ENCODE data around the gene SLC9A2. TPM values are rescaled to one million over a fixed set of nuclear protein-coding genes. Genes with fewer than 3 reads are reported as not detected.

Gene SLC9A2
- total and polyA plus RNA-seq, 5 donors = 0.02 to 0.12 TPM; not detected in 3

- ATAC-seq (no peak), DNase-seq (no peak)
- H3K9me3 ChIP-seq (ENCODE audit: control insufficient read depth, low read length) = no peaks in the 10 kb centered on the region
- no peaks in the 10 kb centered on the region for H3K4me1 ChIP-seq (ENCODE audit: control insufficient read depth, insufficient read depth, low read length)
- intact Hi-C loops (cut with DNase I) = no loop called here
- no peak overlapping the region for H3K4me3 ChIP-seq (ENCODE audit: low read length)
- H3K27ac ChIP-seq (ENCODE audit: low read length) = no peak overlapping the region
- 57% methylated on average over 3 of the region's 3 CpGs for WGBS
- H3K27me3 ChIP-seq (ENCODE audit: control insufficient read depth, insufficient read depth) = no peaks in the 10 kb centered on the region
Measured at GRCh38 chr2:102593516-102593915, 25.8 kb upstream of the SLC9A2 start.

GRCh38 chr2:102594445-102595016 is 24.8 kb upstream of the SLC9A2 start:
- no peaks in the 10 kb centered on the region for H3K27me3 ChIP-seq (ENCODE audit: control insufficient read depth, insufficient read depth)
- H3K4me1 ChIP-seq (ENCODE audit: control insufficient read depth, insufficient read depth, low read length) = no peaks in the 10 kb centered on the region
- H3K27ac ChIP-seq (ENCODE audit: low read length) = no peak overlapping the region
- H3K9me3 ChIP-seq (ENCODE audit: control insufficient read depth, low read length) = no peaks in the 10 kb centered on the region
- intact Hi-C loops (cut with DNase I) = no loop called here
- 70% methylated on average over 6 of the region's 6 CpGs for WGBS
- ATAC-seq (no peak), DNase-seq (no peak)
- no peak overlapping the region for H3K4me3 ChIP-seq (ENCODE audit: low read length)

- H3K27me3 ChIP-seq (ENCODE audit: control insufficient read depth, insufficient read depth) = no peaks in the 10 kb centered on the region
- intact Hi-C loops (cut with DNase I) = no loop called here
- H3K4me1 ChIP-seq (ENCODE audit: control insufficient read depth, insufficient read depth, low read length) = no peaks in the 10 kb centered on the region
- DNase-seq (no peak), ATAC-seq (no peak)
- no peak overlapping the region for H3K4me3 ChIP-seq (ENCODE audit: low read length)
- WGBS = 63% methylated on average over 9 of the region's 9 CpGs
- H3K9me3 ChIP-seq (ENCODE audit: control insufficient read depth, low read length) = no peaks in the 10 kb centered on the region
- H3K27ac ChIP-seq (ENCODE audit: low read length) = no peak overlapping the region
Measured at GRCh38 chr2:102597788-102598187, 21.6 kb upstream of the SLC9A2 start.

GRCh38 chr2:102599486-102599885 is 19.9 kb upstream of the SLC9A2 start:
- H3K4me1 ChIP-seq (ENCODE audit: control insufficient read depth, insufficient read depth, low read length) = no peaks in the 10 kb centered on the region
- intact Hi-C loops (cut with DNase I) = no loop called here
- WGBS = 53% methylated on average over 6 of the region's 6 CpGs
- no peaks in the 10 kb centered on the region for H3K27me3 ChIP-seq (ENCODE audit: control insufficient read depth, insufficient read depth)
- no peak overlapping the region for H3K4me3 ChIP-seq (ENCODE audit: low read length)
- no peak for ATAC-seq
- no peaks in the 10 kb centered on the region for H3K9me3 ChIP-seq (ENCODE audit: control insufficient read depth, low read length)
- DNase-seq = no peak
- no peak overlapping the region for H3K27ac ChIP-seq (ENCODE audit: low read length)

GRCh38 chr2:102601730-102602129 is 17.6 kb upstream of the SLC9A2 start:
- intact Hi-C loops (cut with DNase I) = no loop called here
- 82% methylated on average over 2 of the region's 2 CpGs for WGBS

GRCh38 chr2:102603904-102604303 is 15.4 kb upstream of the SLC9A2 start:
- Histone ChIP-seq H3K27ac (ENCODE audit: low read length) (no peak overlapping the region), H3K9me3 (ENCODE audit: control insufficient read depth, low read length) (no peaks in the 10 kb centered on the region), H3K4me3 (ENCODE audit: low read length) (no peak overlapping the region), H3K4me1 (ENCODE audit: control insufficient read depth, insufficient read depth, low read length) (no peaks in the 10 kb centered on the region), H3K27me3 (ENCODE audit: control insufficient read depth, insufficient read depth) (no peaks in the 10 kb centered on the region)
- intact Hi-C loops (cut with DNase I) = no loop called here
- ATAC-seq = no peak
- DNase-seq = no peak
- 83% methylated on average over 4 of the region's 4 CpGs for WGBS

More at GRCh38 chr2:102601730-102602129, 17.6 kb upstream of the SLC9A2 start:
- Histone ChIP-seq H3K9me3 (ENCODE audit: control insufficient read depth, low read length) (no peaks in the 10 kb centered on the region), H3K27me3 (ENCODE audit: control insufficient read depth, insufficient read depth) (no peaks in the 10 kb centered on the region), H3K4me3 (ENCODE audit: low read length) (no peak overlapping the region), H3K27ac (ENCODE audit: low read length) (no peak overlapping the region), H3K4me1 (ENCODE audit: control insufficient read depth, insufficient read depth, low read length) (no peaks in the 10 kb centered on the region)
- ATAC-seq (no peak), DNase-seq (no peak)

GRCh38 chr2:102604769-102605168 is 14.6 kb upstream of the SLC9A2 start:
- no peaks in the 10 kb centered on the region for H3K27me3 ChIP-seq (ENCODE audit: control insufficient read depth, insufficient read depth)
- WGBS = 43% methylated on average over 3 of the region's 3 CpGs
- H3K9me3 ChIP-seq (ENCODE audit: control insufficient read depth, low read length) = no peaks in the 10 kb centered on the region
- no peak overlapping the region for H3K27ac ChIP-seq (ENCODE audit: low read length)
- intact Hi-C loops (cut with DNase I) = no loop called here
- H3K4me3 ChIP-seq (ENCODE audit: low read length) = no peak overlapping the region
- DNase-seq (no peak), ATAC-seq (no peak)
- no peaks in the 10 kb centered on the region for H3K4me1 ChIP-seq (ENCODE audit: control insufficient read depth, insufficient read depth, low read length)

GRCh38 chr2:102606353-102606752 is 13.0 kb upstream of the SLC9A2 start:
- no peaks in the 10 kb centered on the region for H3K27me3 ChIP-seq (ENCODE audit: control insufficient read depth, insufficient read depth)
- ATAC-seq (no peak), DNase-seq (no peak)
- H3K27ac ChIP-seq (ENCODE audit: low read length) = no peak overlapping the region
- intact Hi-C loops (cut with DNase I) = no loop called here
- H3K4me3 ChIP-seq (ENCODE audit: low read length) = no peak overlapping the region
- no peaks in the 10 kb centered on the region for H3K4me1 ChIP-seq (ENCODE audit: control insufficient read depth, insufficient read depth, low read length)
- H3K9me3 ChIP-seq (ENCODE audit: control insufficient read depth, low read length) = no peaks in the 10 kb centered on the region
- WGBS = 69% methylated on average over 1 of the region's 1 CpG

GRCh38 chr2:102615620-102616436 is 3.5 kb upstream of the SLC9A2 start:
- ATAC-seq (peak; percentile 56 to 81), DNase-seq (peak; percentile 29 to 69 (median 59))
- H3K27ac ChIP-seq (ENCODE audit: low read length) = no peak overlapping the region
- intact Hi-C loops (cut with DNase I) = no loop called here
- no peaks in the 10 kb centered on the region for H3K27me3 ChIP-seq (ENCODE audit: control insufficient read depth, insufficient read depth)
- no peak overlapping the region for H3K4me3 ChIP-seq (ENCODE audit: low read length)
- 19% methylated on average over 5 of the region's 5 CpGs for WGBS
- no peaks in the 10 kb centered on the region for H3K9me3 ChIP-seq (ENCODE audit: control insufficient read depth, low read length)
- no peaks in the 10 kb centered on the region for H3K4me1 ChIP-seq (ENCODE audit: control insufficient read depth, insufficient read depth, low read length)

GRCh38 chr2:102618452-102619413 is 620 bp upstream of the SLC9A2 start:
- Histone ChIP-seq H3K27me3 (ENCODE audit: control insufficient read depth, insufficient read depth) (peaks cover 8% of the 10 kb centered on the region), H3K9me3 (ENCODE audit: control insufficient read depth, low read length) (no peaks in the 10 kb centered on the region), H3K27ac (ENCODE audit: low read length) (no peak overlapping the region), H3K4me1 (ENCODE audit: control insufficient read depth, insufficient read depth, low read length) (no peaks in the 10 kb centered on the region), H3K4me3 (ENCODE audit: low read length) (peak overlapping the region; percentile 46)
- DNase-seq (peak; percentile 29 to 52 (median 45)), ATAC-seq (peak; percentile 48 to 67)
- WGBS = 4% methylated on average over 59 of the region's 59 CpGs
- intact Hi-C loops (cut with DNase I) = no loop called here

GRCh38 chr2:102620332-102620731 is 979 bp downstream of the SLC9A2 start:
- WGBS = 35% methylated on average over 11 of the region's 11 CpGs

More at GRCh38 chr2:102620332-102620731, 979 bp downstream of the SLC9A2 start:
- Histone ChIP-seq H3K4me3 (ENCODE audit: low read length) (no peak overlapping the region), H3K9me3 (ENCODE audit: control insufficient read depth, low read length) (no peaks in the 10 kb centered on the region), H3K27ac (ENCODE audit: low read length) (no peak overlapping the region), H3K4me1 (ENCODE audit: control insufficient read depth, insufficient read depth, low read length) (no peaks in the 10 kb centered on the region), H3K27me3 (ENCODE audit: control insufficient read depth, insufficient read depth) (peaks cover 8% of the 10 kb centered on the region)
- intact Hi-C loops (cut with DNase I) = no loop called here
- ATAC-seq (no peak), DNase-seq (no peak)

All from right cardiac atrium (tissue), 5 donors.